Esophagus muscularis mucosa (tissue), 4 donors: ENCODE results near the gene ZNF599.

Experiments used
- CTCF ChIP-seq, 3 experiments: fragments of 200-600 bp in 2 of 3; fragments of 450-650 bp in 1 of 3; sonication (generic) in 2 of 3; IDR thresholded peaks; one replicate each; pipeline ENCODE4 v1.5.1; 2017 to 2019; ENCODE audit warnings: antibody characterized with exemption in 3 of 3, mild to moderate bottlenecking in 2 of 3, moderate library complexity in 1 of 3
- EP300 ChIP-seq: sonication (generic); formaldehyde crosslinking; IDR thresholded peaks from one replicate; pipeline ENCODE4 v1.6.1; 2017; ENCODE audit warnings: antibody characterized with exemption
- POLR2A ChIP-seq: fragments of 450-650 bp; IDR thresholded peaks from one replicate; pipeline ENCODE4 v1.6.1; 2017; ENCODE audit warnings: antibody characterized with exemption, moderate library complexity, mild to moderate bottlenecking, low read depth

- TF ChIP-seq CTCF (IDR thresholded peaks at IDR 0.05) (no peak), POLR2A (no peak), EP300 (no peak)
These were observed 43.7 kb upstream of the ZNF599 start for GRCh38 chr19:34816708-34817107.
